ENCODE data around the gene PIK3CD.

The PIK3CD gene

GRCh38 chr1:9648171-9648570 is 3.4 kb upstream of the PIK3CD start:
- Histone ChIP-seq H3K4me1 (ENCODE audit: insufficient read depth, low read length) (no peaks in the 10 kb centered on the region), H3K36me3 (ENCODE audit: insufficient read depth, low read length) (no peaks in the 10 kb centered on the region), H3K4me3 (ENCODE audit: low read depth in 1 of 2, low read length in 2 of 2) (no peak overlapping the region), H3K9ac (ENCODE audit: low read length) (no peak overlapping the region), H3K9me3 (ENCODE audit: low read length) (no peaks in the 10 kb centered on the region), H3K27me3 (ENCODE audit: control insufficient read depth in 1 of 2, insufficient read depth in 2 of 2, low read length in 2 of 2) (peaks cover 0 to 19% of the 10 kb centered on the region in 2 donors), H3K27ac (ENCODE audit: low read depth, low read length) (no peak overlapping the region)

DNA sequence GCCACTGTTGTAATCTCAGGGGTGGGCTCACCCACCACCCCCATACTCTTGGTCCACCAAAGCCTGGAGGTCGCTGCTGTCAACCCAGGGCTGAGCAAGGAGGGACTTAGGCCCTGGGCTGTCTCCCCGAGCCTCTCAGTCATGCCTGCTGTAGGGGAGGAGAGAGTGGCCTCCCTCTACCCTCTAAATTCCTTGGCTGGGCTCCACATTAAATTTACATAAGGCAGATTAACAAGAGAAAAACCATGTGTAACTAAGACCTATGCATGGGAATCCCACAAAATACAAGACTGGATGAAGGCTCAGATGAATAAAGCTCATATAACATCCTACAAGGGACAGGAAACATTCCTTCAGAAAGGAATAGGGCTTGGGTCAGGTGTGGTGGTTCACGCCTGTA is 1.8 kb upstream of the PIK3CD start:
- no peaks in the 10 kb centered on the region for H3K36me3 ChIP-seq (ENCODE audit: insufficient read depth, low read length)
- no peak overlapping the region for H3K4me3 ChIP-seq (ENCODE audit: low read depth in 1 of 2, low read length in 2 of 2)
- H3K9me3 ChIP-seq (ENCODE audit: low read length): no peaks in the 10 kb centered on the region
- no peak overlapping the region for H3K27ac ChIP-seq (ENCODE audit: low read depth, low read length)
- H3K27me3 ChIP-seq (ENCODE audit: control insufficient read depth in 1 of 2, insufficient read depth in 2 of 2, low read length in 2 of 2): peaks cover 0 to 26% of the 10 kb centered on the region in 2 donors
- H3K9ac ChIP-seq (ENCODE audit: low read length): no peak overlapping the region
- no peaks in the 10 kb centered on the region for H3K4me1 ChIP-seq (ENCODE audit: insufficient read depth, low read length)

DNA sequence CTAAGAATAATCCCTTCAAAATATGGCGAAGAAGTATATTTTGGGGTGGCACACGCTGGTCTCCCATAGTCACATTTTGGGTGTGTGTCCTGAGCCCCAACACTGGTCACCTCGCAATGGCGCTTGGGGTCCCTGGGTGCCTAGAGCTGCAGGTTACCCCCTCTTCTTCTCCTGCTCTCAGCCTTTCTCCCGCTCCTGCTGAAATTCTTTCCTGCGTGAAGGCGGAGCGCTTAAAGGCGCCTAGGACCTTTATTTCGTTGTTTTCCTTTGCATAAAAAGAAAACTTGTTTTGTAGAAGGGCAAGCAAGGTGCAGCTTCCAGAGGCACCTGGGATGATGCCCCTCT is 339 bp upstream of the PIK3CD start:
- peaks cover 0 to 26% of the 10 kb centered on the region in 2 donors for H3K27me3 ChIP-seq (ENCODE audit: control insufficient read depth in 1 of 2, insufficient read depth in 2 of 2, low read length in 2 of 2)
- no peak overlapping the region for H3K4me3 ChIP-seq (ENCODE audit: low read depth in 1 of 2, low read length in 2 of 2)
- H3K4me1 ChIP-seq (ENCODE audit: insufficient read depth, low read length): no peaks in the 10 kb centered on the region
- H3K27ac ChIP-seq (ENCODE audit: low read depth, low read length): no peak overlapping the region
- no peaks in the 10 kb centered on the region for H3K9me3 ChIP-seq (ENCODE audit: low read length)
- H3K36me3 ChIP-seq (ENCODE audit: insufficient read depth, low read length): no peaks in the 10 kb centered on the region
- no peak overlapping the region for H3K9ac ChIP-seq (ENCODE audit: low read length)

DNA sequence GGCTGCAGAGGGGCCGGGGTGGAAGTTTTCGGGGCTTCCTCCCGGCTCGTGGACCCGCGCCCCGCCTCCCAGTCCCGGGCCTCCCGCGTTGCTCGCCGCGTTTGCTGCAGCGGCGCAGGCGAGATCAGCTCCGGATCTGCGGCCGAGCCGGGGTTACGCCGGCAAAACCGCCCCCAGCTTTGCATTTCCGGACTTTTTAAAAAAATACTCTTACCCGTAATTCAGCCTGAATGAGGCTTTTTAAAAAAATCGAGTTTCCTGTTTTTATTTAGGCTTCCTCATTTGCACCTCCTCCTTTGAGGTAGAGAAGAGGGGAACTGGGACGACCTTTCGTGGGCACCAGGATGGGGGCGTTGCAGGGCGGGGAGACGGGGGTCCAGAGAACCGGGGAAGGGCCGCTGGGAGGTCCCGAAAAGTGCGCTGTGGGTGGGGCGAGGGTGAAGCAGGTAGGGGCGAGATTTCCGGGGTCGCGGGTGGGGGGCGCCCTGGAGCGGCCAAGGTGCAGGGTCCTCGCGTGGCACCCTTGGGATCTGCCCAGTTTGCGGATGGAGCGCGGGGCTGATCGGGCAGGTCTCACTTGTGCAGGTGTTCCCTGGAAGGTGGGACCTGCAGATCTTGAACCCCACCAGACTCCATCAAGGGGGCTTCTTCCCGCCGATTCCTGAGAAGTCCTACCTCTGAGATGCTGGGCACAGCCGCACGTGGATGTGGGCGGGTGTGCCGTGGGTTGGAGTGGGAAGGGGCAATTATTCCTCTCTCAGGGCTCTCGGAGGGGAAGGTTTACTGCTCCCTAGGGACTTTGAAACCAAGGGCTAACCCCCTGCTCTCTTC is 1.1 kb downstream of the PIK3CD start:
- no peaks in the 10 kb centered on the region for H3K9me3 ChIP-seq (ENCODE audit: low read length)
- H3K36me3 ChIP-seq (ENCODE audit: insufficient read depth, low read length): no peaks in the 10 kb centered on the region
- peak overlapping the region in 1 of 2 donors; percentile 13 for H3K4me3 ChIP-seq (ENCODE audit: low read depth in 1 of 2, low read length in 2 of 2)
- H3K27me3 ChIP-seq (ENCODE audit: control insufficient read depth in 1 of 2, insufficient read depth in 2 of 2, low read length in 2 of 2): peaks cover 0 to 26% of the 10 kb centered on the region in 2 donors
- no peak overlapping the region for H3K9ac ChIP-seq (ENCODE audit: low read length)
- no peak overlapping the region for H3K27ac ChIP-seq (ENCODE audit: low read depth, low read length)
- no peaks in the 10 kb centered on the region for H3K4me1 ChIP-seq (ENCODE audit: insufficient read depth, low read length)

DNA sequence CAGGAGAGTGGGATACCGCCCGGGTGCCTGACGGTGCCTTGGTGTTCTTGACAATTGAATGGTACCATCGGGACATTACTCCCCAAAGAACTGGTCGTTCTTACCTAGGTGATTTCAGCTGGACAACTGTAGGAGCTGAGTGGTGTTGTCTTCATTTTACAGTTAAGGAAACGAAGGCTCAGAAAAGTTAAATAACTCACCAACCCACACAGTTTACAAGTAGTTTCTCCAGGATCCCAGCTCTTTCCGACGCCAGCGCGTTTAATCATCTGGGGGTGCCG is 1.6 kb downstream of the PIK3CD start:
- Histone ChIP-seq H3K27ac (ENCODE audit: low read depth, low read length) (no peak overlapping the region), H3K4me3 (ENCODE audit: low read depth in 1 of 2, low read length in 2 of 2) (no peak overlapping the region)

GRCh38 chr1:9653491-9654050 is 2.0 kb downstream of the PIK3CD start:
- Histone ChIP-seq H3K9me3 (ENCODE audit: low read length) (no peaks in the 10 kb centered on the region), H3K36me3 (ENCODE audit: insufficient read depth, low read length) (no peaks in the 10 kb centered on the region), H3K4me1 (ENCODE audit: insufficient read depth, low read length) (no peaks in the 10 kb centered on the region), H3K27me3 (ENCODE audit: control insufficient read depth in 1 of 2, insufficient read depth in 2 of 2, low read length in 2 of 2) (peaks cover 0 to 26% of the 10 kb centered on the region in 2 donors), H3K27ac (ENCODE audit: low read depth, low read length) (no peak overlapping the region), H3K9ac (ENCODE audit: low read length) (no peak overlapping the region), H3K4me3 (ENCODE audit: low read depth in 1 of 2, low read length in 2 of 2) (no peak overlapping the region)

More for the DNA sequence above, 1.6 kb downstream of the PIK3CD start:
- Histone ChIP-seq H3K9ac (ENCODE audit: low read length) (no peak overlapping the region), H3K4me1 (ENCODE audit: insufficient read depth, low read length) (no peaks in the 10 kb centered on the region), H3K36me3 (ENCODE audit: insufficient read depth, low read length) (no peaks in the 10 kb centered on the region), H3K9me3 (ENCODE audit: low read length) (no peaks in the 10 kb centered on the region), H3K27me3 (ENCODE audit: control insufficient read depth in 1 of 2, insufficient read depth in 2 of 2, low read length in 2 of 2) (peaks cover 0 to 26% of the 10 kb centered on the region in 2 donors)

DNA sequence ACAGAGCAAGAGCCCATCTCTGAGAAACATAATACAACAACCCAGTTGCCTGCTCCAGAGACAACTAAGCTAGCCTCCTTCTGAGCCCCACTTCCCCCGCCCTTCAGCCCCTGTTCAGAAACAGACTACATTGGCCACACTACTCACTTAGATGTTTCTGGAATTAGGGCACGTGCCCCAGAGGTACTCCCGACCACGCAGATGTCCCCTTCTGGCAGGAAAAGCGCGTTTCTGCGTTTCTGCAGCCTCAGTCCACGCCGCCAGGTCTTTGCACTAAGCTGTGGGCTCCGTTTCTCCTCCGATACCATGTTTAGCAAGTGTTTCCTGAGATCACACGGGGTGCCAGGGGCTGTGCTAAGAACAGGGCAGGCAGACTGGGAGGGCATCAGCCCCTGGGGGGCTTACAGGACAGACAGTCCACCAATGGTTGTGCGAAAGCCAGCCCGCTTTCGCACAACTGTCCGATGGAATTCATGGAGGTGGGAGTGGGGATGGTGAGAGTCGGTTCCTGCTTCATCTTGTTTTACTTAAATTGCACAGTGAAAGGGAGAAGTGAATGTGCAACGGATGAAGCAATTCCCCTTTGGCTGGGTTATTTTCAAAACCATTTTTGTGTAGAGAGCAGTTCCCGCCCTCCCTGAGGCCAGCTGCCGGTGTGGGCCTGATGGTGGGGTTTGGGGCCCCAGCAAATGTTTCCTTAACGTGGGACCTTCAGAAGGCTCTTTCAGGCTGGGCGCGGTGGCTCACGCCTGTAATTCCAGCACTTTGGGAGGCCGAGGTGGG is 2.7 kb downstream of the PIK3CD start:
- Histone ChIP-seq H3K4me1 (ENCODE audit: insufficient read depth, low read length) (no peaks in the 10 kb centered on the region), H3K9me3 (ENCODE audit: low read length) (no peaks in the 10 kb centered on the region), H3K36me3 (ENCODE audit: insufficient read depth, low read length) (no peaks in the 10 kb centered on the region), H3K27me3 (ENCODE audit: control insufficient read depth in 1 of 2, insufficient read depth in 2 of 2, low read length in 2 of 2) (peaks cover 0 to 26% of the 10 kb centered on the region in 2 donors), H3K4me3 (ENCODE audit: low read depth in 1 of 2, low read length in 2 of 2) (no peak overlapping the region), H3K27ac (ENCODE audit: low read depth, low read length) (no peak overlapping the region), H3K9ac (ENCODE audit: low read length) (no peak overlapping the region)

GRCh38 chr1:9654834-9655723 is 3.5 kb downstream of the PIK3CD start:
- Histone ChIP-seq H3K4me1 (ENCODE audit: insufficient read depth, low read length) (no peaks in the 10 kb centered on the region), H3K36me3 (ENCODE audit: insufficient read depth, low read length) (no peaks in the 10 kb centered on the region), H3K9me3 (ENCODE audit: low read length) (no peaks in the 10 kb centered on the region), H3K9ac (ENCODE audit: low read length) (no peak overlapping the region), H3K27ac (ENCODE audit: low read depth, low read length) (no peak overlapping the region), H3K4me3 (ENCODE audit: low read depth in 1 of 2, low read length in 2 of 2) (no peak overlapping the region), H3K27me3 (ENCODE audit: control insufficient read depth in 1 of 2, insufficient read depth in 2 of 2, low read length in 2 of 2) (peaks cover 0 to 26% of the 10 kb centered on the region in 2 donors)

DNA sequence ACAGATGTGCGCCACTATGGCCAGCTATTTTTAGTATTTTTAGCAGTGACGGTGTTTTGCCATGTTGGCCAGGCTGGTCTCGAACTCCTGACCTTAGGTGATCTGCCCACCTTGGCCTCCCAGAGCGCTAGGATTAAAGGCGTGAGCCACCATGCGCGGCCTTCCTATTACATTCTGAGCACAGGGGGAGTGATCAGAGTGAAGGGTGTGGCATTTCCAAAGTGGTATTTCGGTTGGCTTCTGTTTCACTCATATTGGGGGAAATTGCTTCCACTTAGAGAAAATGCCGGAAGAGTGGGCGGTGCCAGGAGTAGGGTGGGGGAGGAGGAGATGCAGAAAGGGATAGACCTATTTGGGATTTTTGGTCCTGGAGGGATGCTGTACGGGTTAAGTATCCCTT is 4.3 kb downstream of the PIK3CD start:
- Histone ChIP-seq H3K9ac (ENCODE audit: low read length) (no peak overlapping the region), H3K27me3 (ENCODE audit: control insufficient read depth in 1 of 2, insufficient read depth in 2 of 2, low read length in 2 of 2) (peaks cover 0 to 26% of the 10 kb centered on the region in 2 donors), H3K4me3 (ENCODE audit: low read depth in 1 of 2, low read length in 2 of 2) (no peak overlapping the region), H3K27ac (ENCODE audit: low read depth, low read length) (no peak overlapping the region), H3K36me3 (ENCODE audit: insufficient read depth, low read length) (no peaks in the 10 kb centered on the region), H3K4me1 (ENCODE audit: insufficient read depth, low read length) (no peaks in the 10 kb centered on the region), H3K9me3 (ENCODE audit: low read length) (no peaks in the 10 kb centered on the region)

GRCh38 chr1:9657521-9658032 is 6.0 kb downstream of the PIK3CD start:
- H3K9me3 ChIP-seq (ENCODE audit: low read length): no peaks in the 10 kb centered on the region
- no peak overlapping the region for H3K4me3 ChIP-seq (ENCODE audit: low read depth in 1 of 2, low read length in 2 of 2)
- no peaks in the 10 kb centered on the region for H3K4me1 ChIP-seq (ENCODE audit: insufficient read depth, low read length)
- peaks cover 0 to 13% of the 10 kb centered on the region in 2 donors for H3K27me3 ChIP-seq (ENCODE audit: control insufficient read depth in 1 of 2, insufficient read depth in 2 of 2, low read length in 2 of 2)
- H3K9ac ChIP-seq (ENCODE audit: low read length): no peak overlapping the region
- no peaks in the 10 kb centered on the region for H3K36me3 ChIP-seq (ENCODE audit: insufficient read depth, low read length)
- H3K27ac ChIP-seq (ENCODE audit: low read depth, low read length): no peak overlapping the region

GRCh38 chr1:9658199-9658598 is 6.7 kb downstream of the PIK3CD start:
- Histone ChIP-seq H3K4me3 (ENCODE audit: low read depth in 1 of 2, low read length in 2 of 2) (no peak overlapping the region), H3K9ac (ENCODE audit: low read length) (no peak overlapping the region), H3K4me1 (ENCODE audit: insufficient read depth, low read length) (no peaks in the 10 kb centered on the region), H3K27me3 (ENCODE audit: control insufficient read depth in 1 of 2, insufficient read depth in 2 of 2, low read length in 2 of 2) (peaks cover 0 to 7% of the 10 kb centered on the region in 2 donors), H3K27ac (ENCODE audit: low read depth, low read length) (no peak overlapping the region), H3K9me3 (ENCODE audit: low read length) (no peaks in the 10 kb centered on the region), H3K36me3 (ENCODE audit: insufficient read depth, low read length) (no peaks in the 10 kb centered on the region)

Measured in muscle layer of colon (tissue), 2 donors.